ENCODE data around the gene ZNF143.
"Not testable (repeated sequence)": the region's sequence is repeated elsewhere in the genome, so short reads cannot be mapped to it uniquely, and the experiment has no call there.

Gene ZNF143

DNA sequence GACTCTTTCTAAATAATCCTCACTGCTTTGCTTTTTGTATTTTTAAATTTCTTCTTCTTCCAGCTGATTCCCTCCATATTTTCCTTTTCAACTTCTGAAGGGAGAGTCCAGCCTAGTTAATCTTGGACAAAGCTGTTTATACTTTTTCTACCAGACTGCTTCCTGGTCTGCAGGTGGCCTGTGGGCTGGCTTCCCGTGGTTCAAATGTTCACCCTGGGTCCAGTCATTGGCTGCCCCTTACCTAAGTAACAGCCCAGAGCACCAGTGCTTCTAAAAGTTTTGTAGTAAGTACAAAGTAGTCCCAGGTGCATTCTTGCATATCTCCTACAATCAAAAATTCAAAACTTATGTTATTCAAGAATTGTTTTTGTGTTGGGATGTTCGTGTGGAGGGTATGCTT is 19.1 kb downstream of the ZNF143 start:
- DNase-seq (ENCODE audit: low spot score in 2 of 2) (no peak), ATAC-seq (no peak)
- no peaks in the 10 kb centered on the region for H3K9me3 Mint-ChIP-seq
- peaks cover 99% of the 10 kb centered on the region for H3K36me3 Mint-ChIP-seq
- H3K4me1 Mint-ChIP-seq: no peaks in the 10 kb centered on the region
- H3K27ac Mint-ChIP-seq: no peak overlapping the region
- no peak overlapping the region for H3K4me3 Mint-ChIP-seq

DNA sequence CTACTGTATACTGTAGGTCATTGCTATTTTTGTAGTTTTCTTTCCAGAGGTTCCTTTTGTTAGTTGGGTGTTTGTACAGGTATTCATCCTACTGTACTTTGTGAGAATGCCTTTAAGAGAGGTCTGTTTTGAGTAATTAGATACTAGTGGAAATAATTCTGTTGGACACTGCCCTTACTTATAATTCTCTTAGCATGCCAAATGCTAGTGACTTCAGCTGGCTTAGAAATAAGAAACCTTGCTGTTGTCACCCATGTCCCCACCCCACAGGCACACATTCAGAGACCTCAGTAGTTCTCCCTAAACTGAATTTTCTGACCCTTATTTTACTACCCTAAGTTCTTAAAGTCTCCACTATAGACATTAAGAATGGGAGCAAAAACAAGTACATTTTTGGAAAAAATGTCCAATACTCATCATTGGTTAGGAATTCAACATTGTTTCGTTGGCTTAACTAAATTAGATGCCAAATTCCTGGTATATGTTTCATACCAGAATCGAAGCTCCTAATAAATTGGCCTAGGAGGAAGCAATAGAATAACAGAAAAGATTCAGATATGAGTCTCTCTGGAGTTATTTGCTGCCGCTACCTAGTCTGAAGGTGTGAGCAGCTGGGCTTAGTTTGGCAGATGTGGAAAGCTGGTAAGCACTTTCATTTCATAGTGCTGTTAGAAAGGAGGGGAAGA is 28.4 kb downstream of the ZNF143 start:
- DNase-seq (ENCODE audit: low spot score in 2 of 2) (no peak), ATAC-seq (no peak)
- no peaks in the 10 kb centered on the region for H3K4me1 Mint-ChIP-seq
- no peaks in the 10 kb centered on the region for H3K9me3 Mint-ChIP-seq
- H3K36me3 Mint-ChIP-seq: peaks cover 95% of the 10 kb centered on the region
- H3K27ac Mint-ChIP-seq: no peak overlapping the region
- no peak overlapping the region for H3K4me3 Mint-ChIP-seq

- H3K9me3 Mint-ChIP-seq: no peaks in the 10 kb centered on the region
- ATAC-seq: no peak
- no peaks in the 10 kb centered on the region for H3K4me1 Mint-ChIP-seq
Observed at GRCh38 chr11:9490376-9490775, 29.6 kb downstream of the ZNF143 start.

GRCh38 chr11:9493492-9493891 is 32.7 kb downstream of the ZNF143 start:
- no peak overlapping the region for H3K4me3 Mint-ChIP-seq
- peak overlapping the region; percentile 26 for H3K27ac Mint-ChIP-seq
- peaks cover 95% of the 10 kb centered on the region for H3K36me3 Mint-ChIP-seq
- ATAC-seq: no peak
- H3K4me1 Mint-ChIP-seq: no peaks in the 10 kb centered on the region
- no peak for DNase-seq (ENCODE audit: low spot score in 2 of 2)
- H3K9me3 Mint-ChIP-seq: no peaks in the 10 kb centered on the region

More at GRCh38 chr11:9490376-9490775, 29.6 kb downstream of the ZNF143 start:
- peaks cover 95% of the 10 kb centered on the region for H3K36me3 Mint-ChIP-seq
- no peak overlapping the region for H3K27ac Mint-ChIP-seq
- H3K4me3 Mint-ChIP-seq: no peak overlapping the region
- DNase-seq (ENCODE audit: low spot score in 2 of 2): no peak

- Mint-ChIP-seq H3K36me3 (peaks cover 99% of the 10 kb centered on the region), H3K4me1 (no peaks in the 10 kb centered on the region), H3K27ac (no peak overlapping the region), H3K4me3 (no peak overlapping the region), H3K9me3 (no peaks in the 10 kb centered on the region)
- ATAC-seq: no peak
- DNase-seq (ENCODE audit: low spot score in 2 of 2): no peak
Observed at GRCh38 chr11:9494316-9494715, 33.5 kb downstream of the ZNF143 start.

DNA sequence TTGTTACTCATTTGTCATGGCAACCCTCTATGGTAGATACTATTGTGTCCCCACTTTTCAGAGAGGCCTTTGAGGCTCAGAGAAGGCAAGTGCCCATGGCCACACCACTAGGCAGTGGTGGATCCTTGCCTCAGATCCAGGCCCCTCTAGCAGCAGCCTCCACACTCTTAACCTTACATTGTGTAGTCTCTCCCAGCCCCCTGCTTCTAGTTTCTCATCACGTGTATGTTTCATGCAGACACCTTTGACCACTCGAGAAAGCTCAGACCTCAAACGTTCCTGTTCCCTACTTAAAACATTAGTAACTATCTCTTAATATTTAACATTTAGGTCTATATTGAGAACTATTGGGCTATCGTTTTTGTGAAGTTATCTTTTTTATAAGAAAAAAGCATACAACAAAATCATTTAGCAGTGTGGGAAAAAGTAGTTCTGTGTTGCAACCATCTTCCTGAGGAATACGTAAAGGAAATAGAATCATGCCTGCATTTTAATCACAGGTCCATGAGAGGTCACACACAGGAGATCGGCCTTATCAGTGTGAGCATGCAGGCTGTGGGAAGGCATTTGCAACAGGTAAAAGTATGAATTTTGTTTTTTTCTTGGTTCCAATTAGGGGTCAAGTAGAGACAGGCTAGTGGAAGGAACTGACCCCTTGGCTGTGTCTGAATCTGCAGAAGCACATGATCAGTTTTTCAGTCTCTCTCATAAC is 35.1 kb downstream of the ZNF143 start:
- ATAC-seq: no peak
- Mint-ChIP-seq H3K9me3 (no peaks in the 10 kb centered on the region), H3K36me3 (peaks cover 99% of the 10 kb centered on the region)

DNA sequence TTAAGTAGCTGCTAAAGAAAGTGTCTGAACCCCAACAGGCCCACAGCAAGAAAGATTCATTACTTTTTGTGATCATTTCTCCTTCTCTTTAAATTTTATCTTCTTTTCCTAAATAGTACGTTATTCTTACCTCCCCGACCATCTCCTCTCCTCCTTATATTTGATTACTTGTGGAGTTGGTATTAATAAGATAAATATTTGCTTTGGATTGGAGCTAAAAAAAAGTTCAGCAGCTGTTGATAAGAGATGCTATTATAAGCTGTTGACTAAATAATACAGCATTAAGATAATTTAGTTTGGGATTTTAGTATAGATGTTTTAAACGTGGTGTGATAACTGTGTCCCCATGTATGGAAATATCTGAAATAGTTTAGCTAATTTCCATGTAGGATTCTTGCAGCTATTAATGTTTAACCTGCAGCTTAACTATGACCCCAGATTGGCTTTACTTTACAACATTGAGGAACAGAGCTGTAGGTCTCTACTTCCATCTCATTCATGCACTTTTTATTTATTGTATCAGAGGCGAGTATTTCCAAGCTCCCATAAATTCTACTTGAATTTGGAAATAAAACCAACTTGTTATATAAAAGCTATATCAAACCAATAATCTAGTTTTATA is 37.8 kb downstream of the ZNF143 start:
- no peaks in the 10 kb centered on the region for H3K4me1 Mint-ChIP-seq
- DNase-seq (ENCODE audit: low spot score in 2 of 2) (no peak), ATAC-seq (no peak)
- H3K4me3 Mint-ChIP-seq: no peak overlapping the region
- peak overlapping the region; percentile 3 for H3K27ac Mint-ChIP-seq
- no peaks in the 10 kb centered on the region for H3K9me3 Mint-ChIP-seq
- H3K36me3 Mint-ChIP-seq: peaks cover 99% of the 10 kb centered on the region

More for the DNA sequence above, 35.1 kb downstream of the ZNF143 start:
- Mint-ChIP-seq H3K4me3 (no peak overlapping the region), H3K4me1 (no peaks in the 10 kb centered on the region), H3K27ac (no peak overlapping the region)
- DNase-seq (ENCODE audit: low spot score in 2 of 2): no peak

DNA sequence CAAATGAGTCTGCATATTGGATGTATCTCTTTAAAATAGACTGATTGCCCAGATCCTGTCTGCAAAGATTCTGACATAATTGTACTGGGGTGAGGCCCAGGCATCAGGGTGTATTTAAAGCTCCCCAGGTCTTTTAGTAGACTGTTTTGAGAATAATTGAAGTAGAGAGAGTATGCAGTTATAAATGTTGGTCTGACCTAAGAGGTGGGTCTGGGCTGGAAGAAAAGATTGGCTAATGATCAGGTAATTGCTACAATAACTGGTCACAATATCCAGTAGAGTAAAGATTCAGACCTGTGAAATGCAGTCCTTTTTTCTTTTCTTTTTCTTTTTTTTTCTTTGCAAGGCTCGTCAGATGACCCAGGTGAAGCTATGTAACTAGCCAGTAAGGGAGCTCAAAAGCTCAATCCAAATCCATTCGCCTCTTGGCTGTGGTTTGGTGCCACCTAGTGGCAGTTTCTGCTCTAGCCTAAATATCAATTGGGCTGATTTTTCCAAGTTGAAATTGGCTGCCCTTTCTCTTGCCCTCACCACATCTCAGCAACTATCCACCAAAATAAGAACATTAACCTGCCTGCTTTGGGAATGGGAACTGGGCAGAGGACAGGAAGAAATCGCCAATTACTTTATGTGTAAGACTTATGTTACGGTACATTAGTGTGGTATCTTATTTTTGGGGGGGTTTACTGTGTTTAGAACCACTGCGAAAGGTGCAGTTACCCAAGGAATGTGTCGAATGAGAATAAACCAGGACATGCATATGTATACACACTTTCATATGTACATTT is 45.9 kb downstream of the ZNF143 start:
- no peak overlapping the region for H3K27ac Mint-ChIP-seq
- peak; percentile 71 to 83 for DNase-seq (ENCODE audit: low spot score in 2 of 2)
- no peaks in the 10 kb centered on the region for H3K9me3 Mint-ChIP-seq
- H3K4me1 Mint-ChIP-seq: peaks cover 12% of the 10 kb centered on the region
- H3K4me3 Mint-ChIP-seq: no peak overlapping the region
- peak; percentile 79 for ATAC-seq
- peaks cover 89% of the 10 kb centered on the region for H3K36me3 Mint-ChIP-seq

DNA sequence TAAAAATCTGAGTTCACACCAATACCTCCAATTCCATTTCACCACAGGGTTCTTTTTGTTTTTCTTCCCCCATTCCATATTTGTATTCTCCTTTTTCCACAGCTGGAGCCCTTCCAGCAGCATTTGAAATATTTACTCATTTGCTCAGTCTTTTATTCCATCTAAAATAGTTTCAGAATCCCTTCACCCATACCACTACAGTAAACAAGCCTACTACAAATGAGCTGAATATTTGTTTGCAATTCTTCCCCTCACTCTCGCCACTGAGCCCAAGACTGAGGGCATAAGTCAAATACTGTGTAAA is 46.4 kb downstream of the ZNF143 start:
- ATAC-seq: no peak
- Mint-ChIP-seq H3K4me3 (no peak overlapping the region), H3K27ac (no peak overlapping the region), H3K4me1 (peaks cover 12% of the 10 kb centered on the region), H3K36me3 (peaks cover 89% of the 10 kb centered on the region), H3K9me3 (no peaks in the 10 kb centered on the region)
- no peak for DNase-seq (ENCODE audit: low spot score in 2 of 2)

DNA sequence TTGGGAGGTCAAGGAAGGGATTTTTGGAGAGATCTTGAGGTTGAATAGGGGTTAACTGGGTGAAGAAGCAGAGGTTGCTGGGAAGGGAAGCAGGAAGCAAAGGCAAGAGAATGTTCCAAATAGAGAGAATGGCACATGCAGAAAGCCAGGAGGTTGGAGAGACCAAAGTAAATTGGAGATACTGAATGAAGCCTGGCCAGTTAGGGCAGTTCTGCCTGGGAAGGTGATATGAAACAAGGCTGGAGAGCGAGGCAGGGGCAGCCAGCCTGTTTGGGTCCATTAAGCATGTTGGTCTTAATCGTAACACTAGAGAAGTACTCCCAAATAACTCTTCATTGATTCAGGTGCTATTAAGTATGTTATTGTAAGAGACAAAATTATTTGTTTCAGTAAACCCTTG is 48.2 kb downstream of the ZNF143 start:
- no peak overlapping the region for H3K4me3 Mint-ChIP-seq
- H3K4me1 Mint-ChIP-seq: peaks cover 12% of the 10 kb centered on the region
- H3K9me3 Mint-ChIP-seq: no peaks in the 10 kb centered on the region
- ATAC-seq: no peak
- peaks cover 89% of the 10 kb centered on the region for H3K36me3 Mint-ChIP-seq
- DNase-seq (ENCODE audit: low spot score in 2 of 2): no peak
- no peak overlapping the region for H3K27ac Mint-ChIP-seq

- Mint-ChIP-seq H3K27ac (no peak overlapping the region), H3K4me1 (peaks cover 12% of the 10 kb centered on the region), H3K36me3 (peaks cover 92% of the 10 kb centered on the region), H3K4me3 (no peak overlapping the region), H3K9me3 (no peaks in the 10 kb centered on the region)
- ATAC-seq: no peak
- no peak for DNase-seq (ENCODE audit: low spot score in 2 of 2)
Observed at GRCh38 chr11:9512370-9513019, 51.7 kb downstream of the ZNF143 start.

- not testable (repeated sequence) for H3K4me1 Mint-ChIP-seq; ATAC-seq; H3K9me3 Mint-ChIP-seq; H3K4me3 Mint-ChIP-seq; DNase-seq (ENCODE audit: low spot score in 2 of 2)
- peak overlapping the region; percentile 32 for H3K27ac Mint-ChIP-seq
- peaks cover 98% of the 10 kb centered on the region for H3K36me3 Mint-ChIP-seq
Observed at GRCh38 chr11:9514576-9514975, 53.8 kb downstream of the ZNF143 start.

DNA sequence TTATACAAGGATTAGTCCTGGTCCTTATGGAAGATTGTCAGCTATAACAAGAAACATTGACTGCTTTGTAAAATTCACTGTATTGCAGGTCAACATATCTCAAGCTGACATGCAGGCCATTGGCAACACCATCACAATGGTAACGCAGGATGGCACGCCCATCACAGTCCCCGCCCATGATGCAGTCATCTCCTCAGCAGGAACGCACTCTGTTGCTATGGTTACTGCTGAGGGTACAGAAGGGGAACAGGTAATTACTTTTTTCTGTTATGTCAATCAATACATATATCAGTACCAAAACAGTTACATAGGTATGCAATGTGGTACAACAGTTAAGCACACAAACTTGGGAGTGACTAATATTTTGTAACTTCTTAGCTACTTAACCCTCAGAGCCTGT is 55.3 kb downstream of the ZNF143 start:
- DNase-seq (ENCODE audit: low spot score in 2 of 2): no peak
- Mint-ChIP-seq H3K27ac (no peak overlapping the region), H3K9me3 (no peaks in the 10 kb centered on the region), H3K4me3 (no peak overlapping the region), H3K36me3 (peaks cover 95% of the 10 kb centered on the region), H3K4me1 (no peaks in the 10 kb centered on the region)
- ATAC-seq: no peak

DNA sequence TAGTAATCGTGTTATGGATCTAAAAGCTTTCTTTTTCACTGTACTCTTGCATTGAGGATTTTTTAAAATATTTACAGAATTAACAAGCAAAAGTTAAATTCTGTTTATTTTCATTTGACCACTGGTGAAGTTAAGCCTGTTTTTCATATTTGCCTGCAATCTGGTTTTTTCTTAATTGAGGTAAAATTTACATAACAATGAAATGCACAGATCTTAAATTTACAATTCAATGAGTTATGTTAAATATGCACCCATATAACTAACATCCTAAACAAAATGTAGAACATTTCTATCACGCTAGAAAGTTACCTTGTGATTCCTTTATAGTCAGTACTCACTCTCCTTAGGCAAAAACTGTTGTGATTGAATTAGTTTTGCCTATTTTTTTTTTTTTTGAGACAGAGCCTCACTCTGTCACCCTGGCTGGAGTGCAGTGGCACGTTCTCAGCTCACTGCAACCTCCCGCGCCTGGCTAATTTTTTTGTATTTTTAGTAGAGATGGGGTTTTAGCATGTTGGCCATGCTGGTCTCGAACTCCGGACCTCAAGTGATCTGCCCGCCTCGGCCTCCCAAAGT is 58.1 kb downstream of the ZNF143 start:
- Mint-ChIP-seq H3K27ac (no peak overlapping the region), H3K36me3 (peaks cover 90% of the 10 kb centered on the region), H3K4me3 (no peak overlapping the region), H3K9me3 (no peaks in the 10 kb centered on the region), H3K4me1 (no peaks in the 10 kb centered on the region)
- DNase-seq (ENCODE audit: low spot score in 2 of 2): peak in 1 of 2 donors; percentile 33
- no peak for ATAC-seq

- no peak for DNase-seq (ENCODE audit: low spot score in 2 of 2)
- no peak overlapping the region for H3K4me3 Mint-ChIP-seq
- H3K27ac Mint-ChIP-seq: no peak overlapping the region
Observed at GRCh38 chr11:9524001-9524400, 63.2 kb downstream of the ZNF143 start.

More at GRCh38 chr11:9524001-9524400, 63.2 kb downstream of the ZNF143 start:
- Mint-ChIP-seq H3K9me3 (no peaks in the 10 kb centered on the region), H3K36me3 (peaks cover 85% of the 10 kb centered on the region), H3K4me1 (no peaks in the 10 kb centered on the region)
- ATAC-seq: no peak
